ENCODE results near the gene USP54.

DNA sequence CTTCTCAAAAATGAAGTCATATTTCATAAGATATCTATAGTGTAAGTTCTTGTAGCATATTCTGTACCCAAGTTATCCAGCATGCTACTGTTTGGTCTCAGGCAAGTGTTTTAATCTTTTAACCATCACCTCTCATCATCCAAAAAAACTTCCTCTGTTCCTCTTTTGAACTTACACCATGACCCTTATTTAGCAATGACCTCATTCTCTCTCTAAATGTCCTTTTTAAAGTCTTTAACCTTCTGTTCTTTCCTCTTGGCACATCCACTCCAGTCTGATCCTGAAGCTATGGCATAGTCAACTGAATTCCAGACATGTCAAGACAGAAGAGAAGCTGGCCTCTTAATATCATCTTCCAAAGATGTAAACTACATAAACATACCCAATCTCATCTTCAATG, 121.6 kb downstream of the USP54 start:
- TF ChIP-seq, protein P1, sequence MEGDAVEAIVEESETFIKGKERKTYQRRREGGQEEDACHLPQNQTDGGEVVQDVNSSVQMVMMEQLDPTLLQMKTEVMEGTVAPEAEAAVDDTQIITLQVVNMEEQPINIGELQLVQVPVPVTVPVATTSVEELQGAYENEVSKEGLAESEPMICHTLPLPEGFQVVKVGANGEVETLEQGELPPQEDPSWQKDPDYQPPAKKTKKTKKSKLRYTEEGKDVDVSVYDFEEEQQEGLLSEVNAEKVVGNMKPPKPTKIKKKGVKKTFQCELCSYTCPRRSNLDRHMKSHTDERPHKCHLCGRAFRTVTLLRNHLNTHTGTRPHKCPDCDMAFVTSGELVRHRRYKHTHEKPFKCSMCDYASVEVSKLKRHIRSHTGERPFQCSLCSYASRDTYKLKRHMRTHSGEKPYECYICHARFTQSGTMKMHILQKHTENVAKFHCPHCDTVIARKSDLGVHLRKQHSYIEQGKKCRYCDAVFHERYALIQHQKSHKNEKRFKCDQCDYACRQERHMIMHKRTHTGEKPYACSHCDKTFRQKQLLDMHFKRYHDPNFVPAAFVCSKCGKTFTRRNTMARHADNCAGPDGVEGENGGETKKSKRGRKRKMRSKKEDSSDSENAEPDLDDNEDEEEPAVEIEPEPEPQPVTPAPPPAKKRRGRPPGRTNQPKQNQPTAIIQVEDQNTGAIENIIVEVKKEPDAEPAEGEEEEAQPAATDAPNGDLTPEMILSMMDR (IDR thresholded peaks at IDR 0.05) = no peak
- TF ChIP-seq POLR2AphosphoS5 (IDR thresholded peaks at IDR 0.05) (no peak), POLR2A (IDR thresholded peaks at IDR 0.05) (no peak)

Measured in breast epithelium (tissue), 3 donors.